Activated T-cell treated with anti-CD3 and anti-CD28 coated beads, Interleukin-2, amount 50 U/mL, for 4 hours (primary cell): ENCODE results near the gene FAM222A. TPM values are rescaled to one million over a fixed set of nuclear protein-coding genes. Genes with fewer than 3 reads are reported as not detected.

Experiments used
- ATAC-seq, 2 donors: fragments of 200-7000 bp; cut with Tn5 transposase; one replicate each; pipeline ENCODE4 v1.10.0; 2021
- DNase-seq: peaks from one replicate; pipeline ENCODE4 v3.0.0-alpha.2; 2020
- H3K27me3 Mint-ChIP-seq: one replicate; pipeline ENCODE4 v1.8.0; 2021; ENCODE audit warnings: low read depth, mixed read lengths
- H3K36me3 Mint-ChIP-seq: one replicate; pipeline ENCODE4 v1.8.0; 2022; ENCODE audit warnings: mixed read lengths; ENCODE audit not compliant: insufficient read depth
- H3K4me1 Mint-ChIP-seq: one replicate; pipeline ENCODE4 v1.8.0; 2021; ENCODE audit warnings: low read depth, mixed read lengths
- H3K4me3 Mint-ChIP-seq: one replicate; pipeline ENCODE4 v1.8.0; 2021; ENCODE audit warnings: mild to moderate bottlenecking, moderate library complexity, mixed read lengths
- H3K9me3 Mint-ChIP-seq: one replicate; pipeline ENCODE4 v1.8.0; 2021; ENCODE audit warnings: mixed read lengths
- total RNA-seq, 3 donors: library from RNA; stranded (reverse); gene quantifications; one replicate each; pipeline ENCODE4 v1.2.1, GENCODE V29; 2021

Gene FAM222A
- total RNA-seq, 3 donors from 2014 or later, result 4.2 to 6.7 (median 4.8) TPM

GRCh38 chr12:109760031-109760929 lies 46.7 kb downstream of the FAM222A start:
- ATAC-seq, result no peak
- H3K9me3 Mint-ChIP-seq, result peaks cover 27% of the 10 kb centered on the region
- H3K36me3 Mint-ChIP-seq, result peaks cover 9% of the 10 kb centered on the region
- H3K27me3 Mint-ChIP-seq, result no peaks in the 10 kb centered on the region
- no peak for DNase-seq
- H3K4me1 Mint-ChIP-seq, result peaks cover 2% of the 10 kb centered on the region
- H3K4me3 Mint-ChIP-seq, result no peak overlapping the region

- H3K4me3 Mint-ChIP-seq, result no peak overlapping the region
- H3K27me3 Mint-ChIP-seq, result no peaks in the 10 kb centered on the region
- DNase-seq, result no peak
- peaks cover 18% of the 10 kb centered on the region for H3K9me3 Mint-ChIP-seq
- H3K4me1 Mint-ChIP-seq, result peaks cover 2% of the 10 kb centered on the region
- H3K36me3 Mint-ChIP-seq, result peaks cover 3% of the 10 kb centered on the region
- ATAC-seq, result no peak
These were observed 47.6 kb downstream of the FAM222A start for GRCh38 chr12:109760930-109761921.

- Mint-ChIP-seq H3K4me1 (peaks cover 2% of the 10 kb centered on the region), H3K9me3 (peaks cover 9% of the 10 kb centered on the region), H3K36me3 (peaks cover under 1% of the 10 kb centered on the region), H3K4me3 (no peak overlapping the region), H3K27me3 (no peaks in the 10 kb centered on the region)
- ATAC-seq (no peak), DNase-seq (no peak)
These were observed 48.5 kb downstream of the FAM222A start for GRCh38 chr12:109762071-109762672.

- no peak for DNase-seq
- Mint-ChIP-seq H3K4me3 (no peak overlapping the region), H3K36me3 (no peaks in the 10 kb centered on the region), H3K27me3 (no peaks in the 10 kb centered on the region), H3K9me3 (peaks cover 5% of the 10 kb centered on the region), H3K4me1 (peaks cover 2% of the 10 kb centered on the region)
- no peak for ATAC-seq
These were observed 49.1 kb downstream of the FAM222A start for GRCh38 chr12:109762673-109763191.

- peak; percentile 35 to 37 for ATAC-seq
- Mint-ChIP-seq H3K4me1 (peaks cover 2% of the 10 kb centered on the region), H3K4me3 (no peak overlapping the region), H3K36me3 (no peaks in the 10 kb centered on the region), H3K9me3 (peaks cover 5% of the 10 kb centered on the region), H3K27me3 (no peaks in the 10 kb centered on the region)
- DNase-seq, result no peak
These were observed 49.7 kb downstream of the FAM222A start for GRCh38 chr12:109763201-109763841.

- H3K27me3 Mint-ChIP-seq, result no peaks in the 10 kb centered on the region
- no peak for DNase-seq
- no peak overlapping the region for H3K4me3 Mint-ChIP-seq
These were observed 50.5 kb downstream of the FAM222A start for GRCh38 chr12:109764123-109764522.

GRCh38 chr12:109764776-109765445 lies 51.3 kb downstream of the FAM222A start:
- H3K27me3 Mint-ChIP-seq, result no peaks in the 10 kb centered on the region
- DNase-seq, result no peak
- peaks cover 2% of the 10 kb centered on the region for H3K4me1 Mint-ChIP-seq
- peaks cover 5% of the 10 kb centered on the region for H3K9me3 Mint-ChIP-seq
- no peak for ATAC-seq
- H3K4me3 Mint-ChIP-seq, result no peak overlapping the region
- H3K36me3 Mint-ChIP-seq, result no peaks in the 10 kb centered on the region

More at GRCh38 chr12:109764123-109764522, 50.5 kb downstream of the FAM222A start:
- Mint-ChIP-seq H3K9me3 (peaks cover 5% of the 10 kb centered on the region), H3K4me1 (peaks cover 2% of the 10 kb centered on the region), H3K36me3 (no peaks in the 10 kb centered on the region)
- ATAC-seq, result no peak

GRCh38 chr12:109765446-109765810 lies 51.8 kb downstream of the FAM222A start:
- no peak overlapping the region for H3K4me3 Mint-ChIP-seq
- H3K36me3 Mint-ChIP-seq, result no peaks in the 10 kb centered on the region
- DNase-seq, result no peak
- H3K4me1 Mint-ChIP-seq, result peaks cover 2% of the 10 kb centered on the region
- H3K27me3 Mint-ChIP-seq, result no peaks in the 10 kb centered on the region
- peaks cover 5% of the 10 kb centered on the region for H3K9me3 Mint-ChIP-seq
- no peak for ATAC-seq

- DNase-seq (no peak), ATAC-seq (no peak)
- Mint-ChIP-seq H3K9me3 (peaks cover 5% of the 10 kb centered on the region), H3K4me1 (no peaks in the 10 kb centered on the region), H3K27me3 (no peaks in the 10 kb centered on the region), H3K36me3 (no peaks in the 10 kb centered on the region), H3K4me3 (no peak overlapping the region)
These were observed 52.7 kb downstream of the FAM222A start for GRCh38 chr12:109766251-109766778.

GRCh38 chr12:109767456-109767855 lies 53.8 kb downstream of the FAM222A start:
- Mint-ChIP-seq H3K27me3 (no peaks in the 10 kb centered on the region), H3K36me3 (no peaks in the 10 kb centered on the region), H3K4me1 (no peaks in the 10 kb centered on the region), H3K4me3 (no peak overlapping the region), H3K9me3 (peaks cover 5% of the 10 kb centered on the region)
- ATAC-seq (no peak), DNase-seq (no peak)

- Mint-ChIP-seq H3K9me3 (peaks cover 4% of the 10 kb centered on the region), H3K36me3 (no peaks in the 10 kb centered on the region), H3K4me1 (peaks cover 2% of the 10 kb centered on the region), H3K27me3 (no peaks in the 10 kb centered on the region), H3K4me3 (no peak overlapping the region)
- DNase-seq, result no peak
- no peak for ATAC-seq
These were observed 54.6 kb downstream of the FAM222A start for GRCh38 chr12:109767991-109768900.

GRCh38 chr12:109768901-109769670 lies 55.5 kb downstream of the FAM222A start:
- Mint-ChIP-seq H3K4me1 (peaks cover 5% of the 10 kb centered on the region), H3K27me3 (no peaks in the 10 kb centered on the region), H3K9me3 (no peaks in the 10 kb centered on the region), H3K36me3 (no peaks in the 10 kb centered on the region), H3K4me3 (no peak overlapping the region)
- ATAC-seq (no peak), DNase-seq (no peak)
